ENCODE measurements around the gene TUBE1.

DNA sequence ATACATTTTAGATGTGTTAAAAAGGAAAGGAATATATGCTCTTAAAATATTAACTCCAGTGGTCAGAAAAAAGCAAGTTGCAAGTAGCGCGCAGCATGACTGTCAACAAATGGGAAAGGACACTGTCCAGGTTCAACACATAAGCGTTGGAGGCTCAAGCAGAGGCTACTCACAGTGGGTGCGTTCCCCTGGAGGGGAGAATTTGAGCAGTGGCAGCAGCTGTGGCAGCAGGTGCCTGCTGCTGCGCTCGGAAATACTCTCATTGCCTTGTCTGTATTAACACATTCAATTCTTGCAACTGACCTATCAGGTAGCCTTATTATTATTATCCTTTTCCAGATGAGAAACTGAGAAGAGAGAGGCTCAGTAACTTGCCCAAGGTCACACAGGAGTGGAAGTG lies 55.3 kb downstream of the TUBE1 start:
- no peak for TF ChIP-seq RCOR1 (IDR thresholded peaks at IDR 0.05; ENCODE audit: insufficient replicate concordance, low read length)
- TF ChIP-seq, protein P1, sequence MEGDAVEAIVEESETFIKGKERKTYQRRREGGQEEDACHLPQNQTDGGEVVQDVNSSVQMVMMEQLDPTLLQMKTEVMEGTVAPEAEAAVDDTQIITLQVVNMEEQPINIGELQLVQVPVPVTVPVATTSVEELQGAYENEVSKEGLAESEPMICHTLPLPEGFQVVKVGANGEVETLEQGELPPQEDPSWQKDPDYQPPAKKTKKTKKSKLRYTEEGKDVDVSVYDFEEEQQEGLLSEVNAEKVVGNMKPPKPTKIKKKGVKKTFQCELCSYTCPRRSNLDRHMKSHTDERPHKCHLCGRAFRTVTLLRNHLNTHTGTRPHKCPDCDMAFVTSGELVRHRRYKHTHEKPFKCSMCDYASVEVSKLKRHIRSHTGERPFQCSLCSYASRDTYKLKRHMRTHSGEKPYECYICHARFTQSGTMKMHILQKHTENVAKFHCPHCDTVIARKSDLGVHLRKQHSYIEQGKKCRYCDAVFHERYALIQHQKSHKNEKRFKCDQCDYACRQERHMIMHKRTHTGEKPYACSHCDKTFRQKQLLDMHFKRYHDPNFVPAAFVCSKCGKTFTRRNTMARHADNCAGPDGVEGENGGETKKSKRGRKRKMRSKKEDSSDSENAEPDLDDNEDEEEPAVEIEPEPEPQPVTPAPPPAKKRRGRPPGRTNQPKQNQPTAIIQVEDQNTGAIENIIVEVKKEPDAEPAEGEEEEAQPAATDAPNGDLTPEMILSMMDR (conservative IDR thresholded peaks at IDR 0.05; ENCODE audit: low read depth, low read length): no peak
- TF ChIP-seq POLR2A (IDR thresholded peaks at IDR 0.05; ENCODE audit: low read depth, low read length): no peak
- TF ChIP-seq, protein P2, sequence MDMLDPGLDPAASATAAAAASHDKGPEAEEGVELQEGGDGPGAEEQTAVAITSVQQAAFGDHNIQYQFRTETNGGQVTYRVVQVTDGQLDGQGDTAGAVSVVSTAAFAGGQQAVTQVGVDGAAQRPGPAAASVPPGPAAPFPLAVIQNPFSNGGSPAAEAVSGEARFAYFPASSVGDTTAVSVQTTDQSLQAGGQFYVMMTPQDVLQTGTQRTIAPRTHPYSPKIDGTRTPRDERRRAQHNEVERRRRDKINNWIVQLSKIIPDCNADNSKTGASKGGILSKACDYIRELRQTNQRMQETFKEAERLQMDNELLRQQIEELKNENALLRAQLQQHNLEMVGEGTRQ (IDR thresholded peaks at IDR 0.05; ENCODE audit: low read depth, low read length): no peak
- no peak for TF ChIP-seq SMC3 (IDR thresholded peaks at IDR 0.05; ENCODE audit: low read depth, low read length)
- TF ChIP-seq NFE2L2 (IDR thresholded peaks at IDR 0.05; ENCODE audit: low read depth, low read length): no peak
- TF ChIP-seq MAFK (IDR thresholded peaks at IDR 0.05; ENCODE audit: low read depth, low read length): no peak
- TF ChIP-seq RAD21 (IDR thresholded peaks at IDR 0.05; ENCODE audit: low read length): no peak
- no peak for TF ChIP-seq RFX5 (IDR thresholded peaks at IDR 0.05; ENCODE audit: low read depth, low read length)

Measured in IMR-90 (cell line).